Activated CD4-positive, alpha-beta T cell treated with anti-CD3 and anti-CD28 coated beads, Interleukin-2, amount 50 U/mL, for 4 hours (primary cell): ENCODE data around the gene PLEKHA8.
"Not testable (repeated sequence)": the region's sequence is repeated elsewhere in the genome, so short reads cannot be mapped to it uniquely, and the experiment has no call there.

Experiments used
- DNase-seq, 2 experiments: peaks; one replicate each; pipeline ENCODE4 v3.0.0-alpha.2; 2020

PLEKHA8 gene

DNA sequence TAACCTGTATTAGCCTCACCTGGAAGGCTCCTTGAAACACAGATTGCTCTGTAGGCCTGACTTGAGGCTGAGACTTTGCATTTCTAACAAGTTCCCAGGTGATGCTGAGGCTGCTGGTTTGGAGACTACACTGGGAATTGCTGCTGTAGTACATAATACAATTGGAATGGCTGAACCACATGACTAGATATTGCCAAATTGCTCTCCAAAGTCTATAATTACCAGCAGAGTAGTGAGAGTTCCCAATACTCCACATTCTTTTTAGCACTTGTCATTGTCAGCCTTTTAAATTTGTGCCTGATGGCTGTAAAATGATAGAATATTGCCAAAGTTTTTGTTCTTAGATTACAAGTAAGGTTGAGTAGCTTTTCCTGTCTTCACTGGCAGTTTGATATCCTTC lies 39.9 kb downstream of the PLEKHA8 start:
- no peak for DNase-seq

DNA sequence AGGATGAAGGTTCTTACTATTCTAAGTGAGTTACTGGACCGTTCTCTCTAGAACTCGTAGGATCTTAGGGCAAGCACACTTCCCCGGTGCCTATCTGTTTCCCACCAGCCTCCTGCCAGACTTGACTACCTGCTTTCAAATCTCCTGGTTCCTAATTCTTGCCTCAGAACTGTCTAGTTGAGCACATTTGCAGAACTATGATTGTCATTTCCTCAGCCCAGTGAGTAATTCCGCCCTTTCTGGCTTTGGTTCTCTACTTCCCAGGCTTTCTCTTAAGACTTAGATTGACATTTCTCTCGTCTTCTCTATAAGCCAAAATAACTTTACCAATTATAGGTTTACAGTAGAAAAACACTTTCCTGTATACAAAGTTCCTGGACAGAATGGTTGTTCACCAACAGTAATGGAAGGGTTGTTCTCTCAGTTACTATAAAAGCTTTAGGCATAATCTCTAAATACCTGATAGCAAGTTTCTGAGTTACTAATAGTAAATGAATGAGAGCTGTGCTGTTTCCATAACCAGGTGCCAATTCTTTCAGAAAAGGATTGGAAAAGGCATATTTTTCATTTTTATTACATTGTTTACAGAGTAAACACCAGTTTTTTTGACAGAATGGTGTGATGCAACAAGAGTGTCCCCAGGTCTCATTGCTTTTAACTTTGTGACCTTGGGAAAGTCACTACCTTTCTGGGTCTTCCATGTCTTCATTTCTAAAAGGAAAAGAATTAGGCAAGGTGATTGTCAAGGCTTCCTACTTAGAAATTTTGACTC lies 41.1 kb downstream of the PLEKHA8 start:
- DNase-seq = no peak

DNA sequence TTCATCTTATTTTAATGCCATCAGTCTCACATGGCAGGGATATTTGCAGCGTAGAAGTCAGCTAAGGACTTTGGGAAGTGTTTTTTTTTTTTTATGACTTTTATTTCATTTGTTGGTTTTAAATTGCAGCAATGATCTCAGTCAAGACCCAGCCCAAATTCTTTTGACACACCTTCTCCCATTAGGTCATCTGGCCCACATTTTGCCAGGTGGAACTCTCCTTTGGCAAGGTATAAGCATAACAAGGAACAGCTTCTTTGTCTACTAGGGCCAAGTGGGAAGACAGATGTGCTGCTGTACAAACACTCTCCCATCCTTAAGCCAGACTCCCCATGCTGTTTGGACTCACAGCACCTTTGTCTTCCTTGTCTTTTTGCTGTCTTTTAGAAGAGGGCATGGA lies 41.8 kb downstream of the PLEKHA8 start:
- DNase-seq = no peak

DNA sequence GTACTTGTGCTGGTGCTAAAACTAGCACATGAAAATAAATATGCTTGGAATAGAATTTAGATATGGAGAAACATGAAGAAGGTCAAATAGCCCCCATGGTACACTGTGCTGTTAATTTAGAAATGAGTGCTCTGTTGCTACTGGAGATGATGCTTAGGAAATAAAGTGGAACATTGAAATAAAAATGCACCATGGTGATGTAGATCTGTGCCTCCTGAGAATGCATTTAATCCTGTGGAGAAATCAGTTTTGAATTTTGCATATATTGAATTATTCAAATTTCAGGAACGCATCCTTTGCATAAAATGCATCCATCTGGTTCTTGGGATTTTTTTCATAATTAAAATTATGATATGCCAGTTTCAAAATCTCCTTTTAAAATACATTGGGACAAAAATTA lies 44.5 kb downstream of the PLEKHA8 start:
- no peak for DNase-seq

DNA sequence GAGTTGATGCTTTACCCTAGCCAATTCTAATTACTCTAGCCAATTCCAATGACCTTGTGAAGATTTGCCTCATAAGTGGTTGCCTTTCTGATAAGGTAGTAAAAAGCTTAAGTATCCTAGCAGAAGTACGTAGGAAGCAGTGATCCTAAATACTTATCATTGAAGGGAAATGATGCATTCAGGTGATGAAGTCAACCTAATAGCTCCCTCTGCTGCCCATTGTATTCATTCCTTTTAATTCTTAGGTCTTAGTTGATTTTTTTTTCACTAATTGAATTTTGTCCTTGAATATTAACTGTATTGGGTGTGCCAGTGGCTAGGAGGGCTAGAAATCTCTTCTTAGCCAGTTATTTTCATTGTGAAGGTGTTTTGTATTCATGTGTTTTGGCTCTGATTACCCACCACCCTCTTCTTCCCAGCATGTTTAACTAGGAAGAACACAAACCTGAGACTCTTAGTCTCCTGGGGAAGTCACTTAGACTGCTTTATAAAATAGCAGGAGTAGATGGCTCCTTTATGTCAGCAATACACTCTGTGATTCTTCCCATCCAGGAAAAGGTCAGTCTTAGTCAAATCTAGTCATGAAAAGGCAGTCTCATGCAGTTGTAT lies 46.3 kb downstream of the PLEKHA8 start:
- DNase-seq = no peak

DNA sequence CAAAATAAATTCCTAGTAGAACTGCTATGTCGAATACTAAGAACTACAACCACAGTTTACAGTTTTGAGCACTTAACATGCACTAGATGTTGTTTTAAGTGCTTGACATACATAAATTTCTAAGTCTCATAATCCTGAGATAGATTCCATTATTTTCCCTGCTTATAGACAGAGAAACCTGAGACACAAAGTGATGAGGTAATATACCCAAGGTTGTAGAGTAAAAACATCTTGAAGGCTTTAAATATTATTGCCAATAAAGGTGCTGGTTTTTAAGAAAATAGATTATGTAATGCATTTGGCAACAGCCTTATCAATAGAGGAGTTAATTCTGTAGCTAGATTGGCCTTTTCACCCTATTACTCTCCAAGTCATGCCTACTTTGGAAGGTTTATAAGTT lies 48.2 kb downstream of the PLEKHA8 start:
- no peak for DNase-seq

DNA sequence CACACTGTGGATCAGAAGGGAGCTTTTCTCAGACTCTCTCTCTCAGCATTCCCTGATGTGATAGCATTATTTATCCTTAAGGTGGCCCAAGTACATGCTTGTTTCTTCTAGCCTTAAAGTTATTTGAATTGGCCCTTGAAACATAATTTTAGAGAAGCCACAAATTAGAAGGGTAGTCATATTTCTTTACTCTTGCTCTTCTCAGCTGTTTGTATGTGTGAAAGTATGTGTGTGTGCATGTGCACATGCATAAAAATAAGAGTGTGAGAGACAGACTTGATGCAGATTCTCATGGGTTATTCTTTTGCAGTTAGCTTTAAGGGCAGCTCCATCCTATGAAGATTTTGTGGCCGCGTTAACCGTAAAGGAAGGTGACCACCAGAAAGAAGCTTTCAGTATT lies 50.1 kb downstream of the PLEKHA8 start:
- DNase-seq = no peak

DNA sequence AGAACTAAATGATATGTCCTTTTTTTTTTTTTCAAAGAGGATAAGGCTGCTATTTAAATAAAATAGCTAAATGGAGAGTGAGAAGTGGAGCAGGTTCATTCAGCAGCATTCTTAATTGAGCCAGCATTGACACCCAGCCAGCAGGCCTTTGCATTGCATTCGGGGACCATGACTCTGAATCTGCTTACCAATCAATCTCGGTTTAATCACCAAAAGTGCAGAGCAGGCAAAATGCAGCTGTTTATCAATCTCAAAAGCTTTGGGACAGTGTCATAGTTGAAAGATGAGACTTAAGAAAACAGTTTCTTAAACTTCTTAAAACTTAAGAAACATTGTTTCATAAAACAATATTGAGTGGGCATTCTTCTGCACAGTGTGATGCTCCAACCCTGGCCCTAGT lies 51.7 kb downstream of the PLEKHA8 start:
- no peak for DNase-seq

DNA sequence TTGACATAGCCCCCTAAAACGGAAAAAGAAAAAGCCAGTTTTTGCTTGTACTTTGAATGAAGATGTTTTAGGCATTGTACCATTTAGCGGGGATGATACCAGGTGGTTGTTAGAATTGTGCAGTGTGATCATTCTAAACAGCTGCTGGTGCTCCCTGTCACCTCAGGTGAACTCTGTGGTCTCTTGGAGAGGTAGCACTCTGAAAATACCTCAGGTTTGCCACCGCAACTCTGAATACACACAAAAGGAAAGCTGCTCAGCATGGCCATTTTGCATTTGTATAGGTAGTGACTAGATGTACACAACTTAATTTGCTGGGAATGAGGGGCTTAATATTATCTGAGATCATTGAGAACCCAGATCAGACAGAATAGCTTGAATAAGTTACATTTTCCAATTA lies 52.6 kb downstream of the PLEKHA8 start:
- no peak for DNase-seq

DNA sequence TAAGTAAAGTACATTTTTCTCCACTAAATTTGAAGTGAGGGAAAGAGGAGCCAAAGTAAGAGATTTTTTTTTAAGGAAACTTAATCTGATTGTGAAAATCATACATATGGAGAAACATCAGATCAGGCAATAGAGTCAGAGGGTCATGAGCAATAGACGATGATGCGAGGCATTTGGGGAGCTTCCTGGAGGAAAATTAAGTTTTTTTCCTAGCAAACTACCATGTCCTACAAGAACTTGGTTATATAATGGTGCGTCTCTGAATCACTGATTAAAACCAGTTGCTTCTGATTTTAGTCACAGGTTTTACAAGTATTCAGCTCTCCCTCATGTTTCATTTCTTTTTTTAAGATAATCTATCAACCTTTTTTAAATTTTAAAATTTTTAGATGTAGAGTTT lies 54.5 kb downstream of the PLEKHA8 start:
- no peak for DNase-seq

DNA sequence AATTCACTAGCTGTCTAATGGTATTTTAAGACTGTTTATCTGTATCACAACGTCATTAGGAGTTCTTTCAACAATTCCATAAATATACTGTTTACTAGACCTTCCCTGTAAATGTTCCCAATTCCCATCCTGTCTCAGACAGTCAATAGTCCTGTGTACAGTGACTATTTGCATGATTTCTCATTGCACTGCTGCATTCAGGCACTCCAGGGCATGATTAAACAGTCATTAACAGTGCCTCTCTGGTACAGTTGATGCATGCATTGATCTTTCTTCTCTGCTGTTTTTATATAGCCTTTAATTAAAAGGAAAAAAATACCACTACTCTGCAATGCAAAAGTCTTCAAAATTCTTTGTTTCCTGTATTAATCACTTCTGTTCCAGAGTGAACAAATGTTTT lies 55.1 kb downstream of the PLEKHA8 start:
- DNase-seq = no peak

DNA sequence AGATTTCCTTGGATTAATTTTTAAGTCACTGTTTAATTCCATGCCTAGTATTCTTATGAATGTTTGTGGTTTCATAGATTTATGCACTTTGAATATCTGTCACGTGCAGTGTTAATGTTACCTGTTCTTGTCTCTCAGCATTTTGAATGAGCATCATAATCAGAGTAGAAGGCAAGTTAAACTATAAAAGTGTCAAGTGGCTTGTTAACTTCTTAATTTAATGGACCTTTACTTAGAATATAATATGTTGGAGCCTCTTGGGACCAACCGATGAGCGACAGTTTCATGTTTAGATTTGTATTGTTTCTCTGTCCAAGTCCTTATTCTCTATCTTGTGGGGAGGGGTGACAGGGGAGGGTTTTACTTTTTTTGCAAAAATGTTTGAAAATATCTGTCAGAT lies 56.0 kb downstream of the PLEKHA8 start:
- DNase-seq = no peak

DNA sequence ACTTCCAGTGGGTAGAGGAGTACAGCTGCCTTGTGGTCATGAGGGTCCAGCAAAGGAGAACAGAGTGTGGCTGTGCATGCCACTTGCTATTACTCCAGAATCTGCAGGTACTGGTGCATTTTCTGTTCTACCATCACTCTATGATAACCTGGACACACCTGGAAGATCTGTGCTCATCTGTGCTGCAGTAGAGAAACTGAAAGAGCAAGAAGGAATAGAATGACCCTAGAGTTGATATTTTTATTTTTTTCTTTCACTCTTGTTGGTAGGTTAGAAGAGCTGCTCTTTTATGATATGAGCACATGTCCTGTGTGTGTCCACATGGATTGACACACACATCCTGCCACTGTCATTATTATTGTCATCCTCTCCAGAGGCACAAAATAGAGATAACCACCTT lies 58.3 kb downstream of the PLEKHA8 start:
- no peak for DNase-seq

DNA sequence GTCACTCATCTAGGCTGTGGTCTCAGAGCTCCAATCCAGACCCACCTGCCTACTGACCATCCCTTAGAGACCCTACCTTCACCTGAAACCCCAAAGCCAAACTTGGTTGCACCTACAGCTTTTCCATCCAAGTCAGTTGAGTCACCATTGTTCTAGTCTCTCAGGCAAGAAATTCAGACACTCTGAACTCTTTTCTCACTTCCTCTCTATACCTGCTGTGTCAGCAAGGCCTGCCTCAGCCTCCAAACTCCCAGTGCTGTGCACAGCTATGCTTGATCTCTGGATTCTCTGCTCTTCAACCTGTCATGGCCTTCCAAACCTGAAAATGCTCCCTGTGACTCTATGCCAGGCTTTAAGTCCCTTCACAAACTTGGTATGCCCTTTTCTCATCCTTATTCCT lies 59.2 kb downstream of the PLEKHA8 start:
- no peak for DNase-seq

DNA sequence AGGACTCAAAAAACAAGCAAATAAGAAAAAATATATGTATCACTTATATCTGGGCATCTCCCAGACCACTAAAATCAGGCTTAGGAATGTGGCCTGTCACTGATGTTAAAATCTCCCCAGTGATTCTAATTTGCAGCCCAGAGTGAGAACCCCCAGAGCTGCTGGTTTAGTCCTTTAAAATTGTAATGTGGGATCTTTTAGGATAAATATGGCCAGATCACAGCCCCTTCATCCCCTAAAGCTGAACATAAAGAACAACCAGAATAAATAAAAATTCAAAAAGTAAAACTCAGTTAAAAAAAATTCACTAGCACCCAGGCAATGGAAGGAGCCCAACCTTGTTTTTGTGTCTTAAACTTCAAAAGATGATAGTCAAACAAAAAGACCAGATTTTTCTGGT lies 60.1 kb downstream of the PLEKHA8 start:
- DNase-seq = no peak

DNA sequence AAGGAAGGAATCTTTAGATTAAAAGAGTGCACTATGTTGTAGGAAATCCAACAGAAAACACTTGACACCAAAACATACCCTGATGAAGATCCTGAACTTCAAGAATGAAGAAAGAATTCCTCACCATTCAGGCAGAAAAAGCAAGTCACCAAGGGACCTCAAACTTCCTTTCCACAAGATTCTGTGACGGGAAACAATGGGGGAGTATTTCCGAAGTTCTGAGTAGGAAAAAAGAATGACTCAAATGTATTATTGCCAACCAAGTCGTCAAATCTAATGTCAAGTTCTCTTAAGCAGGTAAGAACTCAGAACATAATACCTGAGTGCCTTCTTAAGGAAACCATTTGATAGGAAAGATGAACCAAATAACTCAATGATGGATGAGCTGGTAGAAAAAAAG lies 61.9 kb downstream of the PLEKHA8 start:
- no peak for DNase-seq

DNA sequence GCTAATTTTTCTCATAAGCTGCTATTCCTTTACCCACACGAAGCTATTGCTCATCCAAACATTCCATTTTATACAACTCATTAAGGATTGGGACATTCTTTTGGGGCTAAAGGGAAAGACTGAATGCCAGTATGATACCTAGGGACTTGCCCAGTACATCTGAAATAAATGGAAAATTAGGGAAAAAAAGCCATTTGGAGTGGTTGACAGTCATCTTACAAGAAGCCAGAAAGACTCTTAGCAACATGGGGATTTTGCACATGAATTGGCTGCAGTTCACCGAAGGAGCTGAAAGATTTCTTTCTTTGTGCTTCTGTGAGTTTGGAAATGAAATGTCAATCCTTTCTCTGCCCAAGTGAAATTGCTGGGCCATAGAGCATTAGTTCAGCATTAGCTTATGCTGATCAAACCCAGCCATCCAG lies 63.3 kb downstream of the PLEKHA8 start:
- DNase-seq = no peak

DNA sequence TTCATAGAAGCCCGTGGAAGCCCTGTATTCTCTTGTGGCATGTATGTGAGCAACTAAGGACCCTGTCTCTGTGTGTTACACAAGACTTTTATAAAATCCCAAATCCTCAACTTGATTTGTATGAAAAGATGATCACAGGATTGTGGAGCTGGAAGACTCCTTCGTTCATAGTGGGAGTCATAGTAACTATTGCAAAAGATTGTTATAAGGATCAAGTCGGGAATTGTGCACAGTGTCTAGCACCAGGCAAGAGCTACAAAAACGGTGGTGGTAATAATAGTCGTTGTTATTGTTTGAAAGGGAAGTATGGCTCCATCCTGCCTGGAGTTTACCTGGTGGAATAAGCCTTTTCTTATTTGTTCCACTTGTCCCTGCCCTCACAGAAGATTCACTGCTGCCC lies 63.8 kb downstream of the PLEKHA8 start:
- DNase-seq = no peak

DNA sequence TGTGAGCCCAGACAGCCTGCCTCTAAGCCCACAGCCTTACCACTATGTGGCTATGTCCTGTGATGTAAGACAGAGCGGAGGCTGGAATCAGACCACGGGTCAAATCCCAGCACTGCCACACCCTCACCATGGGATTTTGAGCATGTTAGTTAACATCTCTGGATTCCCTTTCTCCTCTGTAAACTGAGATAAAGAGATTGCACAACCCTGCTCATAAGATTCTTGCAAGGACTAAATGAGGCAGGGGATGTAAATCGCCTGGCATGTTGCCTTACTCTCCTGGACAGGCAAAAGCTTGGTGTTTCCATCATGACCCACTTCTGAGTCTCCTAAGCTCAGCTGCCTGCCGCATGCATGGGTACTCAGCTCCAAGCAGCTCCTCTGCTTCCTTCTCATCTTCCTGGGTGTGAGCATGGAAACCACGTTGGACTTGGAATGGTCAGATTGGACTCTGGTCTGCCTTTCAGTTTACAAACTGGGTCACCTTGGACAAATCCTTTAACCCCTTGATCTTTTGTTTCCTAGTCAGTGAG lies 65.3 kb downstream of the PLEKHA8 start:
- DNase-seq = no peak

DNA sequence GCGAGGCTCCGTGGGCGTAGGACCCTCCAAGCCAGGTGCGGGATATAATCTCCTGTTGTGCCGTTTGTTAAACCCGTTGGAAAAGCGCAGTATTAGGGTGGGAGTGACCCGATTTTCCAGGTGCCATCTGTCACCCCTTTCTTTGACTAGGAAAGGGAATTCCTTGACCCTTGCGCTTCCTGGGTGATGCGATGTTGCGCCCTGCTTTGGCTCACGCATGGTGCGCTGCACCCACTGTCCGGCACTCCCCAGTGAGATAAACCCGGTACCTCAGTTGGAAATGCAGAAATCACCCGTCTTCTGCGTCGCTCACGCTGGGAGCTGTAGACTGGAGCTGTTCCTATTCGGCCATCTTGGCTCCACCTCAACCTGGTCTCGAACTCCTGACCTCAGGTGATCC lies 70.4 kb downstream of the PLEKHA8 start:
- DNase-seq = not testable (repeated sequence)

DNA sequence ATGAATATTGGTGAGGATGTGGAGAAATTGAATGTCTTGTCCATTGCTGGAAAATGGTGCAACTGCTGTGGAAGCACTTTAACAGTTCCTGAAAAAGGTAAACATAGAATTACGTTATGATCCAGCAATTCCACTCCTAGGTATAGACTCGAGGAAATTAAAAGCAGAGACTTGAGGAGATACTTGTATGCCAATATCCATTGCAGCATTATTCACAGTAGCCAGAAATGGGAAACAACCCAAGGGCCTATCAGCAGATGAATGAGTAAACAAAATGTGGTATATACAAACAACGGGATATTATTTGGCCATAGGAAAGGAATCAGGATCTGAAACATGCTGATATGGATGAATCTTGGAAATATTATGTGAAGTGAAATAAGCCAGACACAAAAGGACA lies 74.1 kb downstream of the PLEKHA8 start:
- no peak for DNase-seq

DNA sequence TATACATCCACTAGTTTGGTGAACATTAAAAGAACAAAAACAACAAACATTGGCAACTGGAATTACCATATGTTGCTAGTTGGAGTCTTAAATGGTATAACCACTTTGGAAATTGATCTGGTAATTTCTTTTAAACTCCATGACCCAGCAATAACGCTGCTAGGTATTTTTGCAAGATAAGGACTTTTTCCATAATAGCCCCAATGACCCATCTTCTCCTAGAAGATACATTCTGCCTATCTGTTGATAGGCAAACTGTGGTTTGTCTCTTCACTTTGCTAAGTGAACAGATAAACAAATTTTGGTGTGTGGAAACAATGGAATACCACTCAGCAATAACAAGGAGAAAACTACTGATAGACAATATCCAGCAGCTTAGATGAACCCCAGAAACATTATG lies 75.9 kb downstream of the PLEKHA8 start:
- no peak for DNase-seq

DNA sequence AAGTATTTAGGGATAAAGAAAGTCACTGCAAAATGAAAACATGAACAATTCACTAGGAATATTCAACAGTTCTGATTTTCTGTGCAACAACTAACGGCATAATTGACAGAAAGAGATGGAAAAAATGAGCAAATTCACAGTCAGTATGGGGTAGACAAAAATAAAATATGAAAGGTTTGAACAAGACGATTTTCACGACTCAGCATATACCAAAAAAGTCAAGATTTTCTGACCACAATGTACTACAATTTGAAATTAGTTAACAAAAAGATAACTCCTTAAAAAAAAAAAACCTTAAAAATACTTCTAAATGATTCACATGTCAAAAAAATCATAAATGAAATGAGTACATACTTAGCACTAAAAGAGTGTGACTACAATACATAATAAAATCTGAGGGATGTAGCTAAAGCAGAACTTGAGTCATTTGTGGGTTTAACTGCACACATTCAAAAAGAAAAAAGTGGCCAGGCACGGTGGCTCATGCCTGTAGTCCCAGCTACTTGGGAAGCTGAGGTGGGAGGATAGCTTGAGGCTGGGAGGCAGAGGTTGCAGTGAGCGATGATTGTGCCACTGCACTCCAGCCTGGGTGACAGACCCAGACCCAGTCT lies 84.0 kb downstream of the PLEKHA8 start:
- DNase-seq = no peak

DNA sequence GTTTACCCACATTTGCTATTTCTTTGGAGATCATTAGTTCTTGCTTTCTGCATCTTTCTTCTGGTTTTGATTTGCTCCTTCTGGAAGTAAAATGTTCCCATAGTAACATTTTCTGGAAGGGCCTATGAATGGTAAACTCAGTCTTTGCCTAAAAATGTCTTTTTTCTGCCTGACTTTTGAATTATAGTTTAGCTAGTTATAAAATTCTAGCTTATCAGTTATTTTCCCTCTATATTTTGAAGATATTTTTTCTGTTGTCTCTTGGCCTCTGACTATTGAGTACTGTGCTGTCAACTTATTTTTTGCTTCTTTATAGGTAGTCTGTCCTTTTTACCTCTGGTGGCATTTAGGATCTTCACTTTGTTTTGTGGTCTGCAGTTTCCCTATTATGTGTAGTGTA lies 84.9 kb downstream of the PLEKHA8 start:
- DNase-seq = no peak
